GM19397 (cell line): ENCODE data around the gene NBPF19.
"Not testable (repeated sequence)": the region's sequence is repeated elsewhere in the genome, so short reads cannot be mapped to it uniquely, and the experiment has no call there.

Experiments
- ATAC-seq: cut with Tn5 transposase; IDR thresholded peaks from one replicate; pipeline ENCODE4 v1.9.1; 2021; ENCODE audit warnings: mild to moderate bottlenecking, moderate library complexity; ENCODE audit not compliant: unreplicated experiment

Gene NBPF19, protein sequence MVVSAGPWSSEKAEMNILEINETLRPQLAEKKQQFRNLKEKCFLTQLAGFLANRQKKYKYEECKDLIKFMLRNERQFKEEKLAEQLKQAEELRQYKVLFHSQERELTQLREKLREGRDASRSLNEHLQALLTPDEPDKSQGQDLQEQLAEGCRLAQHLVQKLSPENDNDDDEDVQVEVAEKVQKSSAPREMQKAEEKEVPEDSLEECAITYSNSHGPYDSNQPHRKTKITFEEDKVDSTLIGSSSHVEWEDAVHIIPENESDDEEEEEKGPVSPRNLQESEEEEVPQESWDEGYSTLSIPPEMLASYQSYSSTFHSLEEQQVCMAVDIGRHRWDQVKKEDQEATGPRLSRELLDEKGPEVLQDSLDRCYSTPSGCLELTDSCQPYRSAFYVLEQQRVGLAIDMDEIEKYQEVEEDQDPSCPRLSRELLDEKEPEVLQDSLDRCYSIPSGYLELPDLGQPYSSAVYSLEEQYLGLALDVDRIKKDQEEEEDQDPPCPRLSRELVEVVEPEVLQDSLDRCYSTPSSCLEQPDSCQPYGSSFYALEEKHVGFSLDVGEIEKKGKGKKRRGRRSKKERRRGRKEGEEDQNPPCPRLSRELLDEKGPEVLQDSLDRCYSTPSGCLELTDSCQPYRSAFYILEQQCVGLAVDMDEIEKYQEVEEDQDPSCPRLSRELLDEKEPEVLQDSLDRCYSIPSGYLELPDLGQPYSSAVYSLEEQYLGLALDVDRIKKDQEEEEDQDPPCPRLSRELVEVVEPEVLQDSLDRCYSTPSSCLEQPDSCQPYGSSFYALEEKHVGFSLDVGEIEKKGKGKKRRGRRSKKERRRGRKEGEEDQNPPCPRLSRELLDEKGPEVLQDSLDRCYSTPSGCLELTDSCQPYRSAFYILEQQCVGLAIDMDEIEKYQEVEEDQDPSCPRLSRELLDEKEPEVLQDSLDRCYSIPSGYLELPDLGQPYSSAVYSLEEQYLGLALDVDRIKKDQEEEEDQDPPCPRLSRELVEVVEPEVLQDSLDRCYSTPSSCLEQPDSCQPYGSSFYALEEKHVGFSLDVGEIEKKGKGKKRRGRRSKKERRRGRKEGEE (N-terminal part only)

DNA sequence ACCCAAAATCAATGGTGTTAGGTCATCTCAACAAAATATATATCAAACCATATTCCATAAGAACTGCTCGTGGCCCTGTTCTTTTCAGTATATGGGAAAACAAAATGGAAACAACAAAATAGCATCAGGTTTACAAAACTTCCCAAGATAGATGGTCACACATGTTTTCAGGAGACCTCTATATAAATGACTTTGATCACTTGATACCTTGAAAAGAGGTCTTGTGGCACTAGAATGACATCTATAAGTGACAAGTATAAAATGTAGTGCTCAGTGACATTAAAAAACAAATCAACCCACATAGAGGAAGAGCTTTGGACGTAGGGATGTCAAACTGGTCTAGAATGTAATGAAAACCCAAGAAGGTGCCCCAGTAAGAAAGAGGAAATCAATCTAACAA is at the start of gene NBPF19:
Gene NBPF19, plus strand, starts transcription at position 301 of the 400 bp plus-strand sequence. CDS start 888 bp downstream, outside the sequence.
- not testable (repeated sequence) for ATAC-seq

DNA sequence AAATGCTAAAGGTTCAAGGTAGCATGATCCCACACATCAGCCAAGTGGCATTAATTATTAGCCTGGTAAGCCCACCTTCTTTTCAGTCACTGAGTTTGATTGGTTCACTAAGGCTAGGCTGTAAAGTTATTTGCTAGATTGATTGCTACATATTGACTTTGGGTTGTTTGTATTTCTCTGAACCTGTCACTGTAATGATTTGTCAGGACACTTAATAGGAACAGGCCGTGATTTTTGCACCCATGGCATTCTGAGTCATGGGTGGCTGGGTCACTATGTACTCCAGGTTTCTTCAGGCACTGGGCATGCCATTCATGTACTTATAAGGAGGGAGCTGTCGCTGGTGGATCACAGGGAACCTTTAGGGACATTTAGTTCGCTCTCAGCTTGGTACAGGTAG is 46.5 kb upstream of the NBPF19 start:
- ATAC-seq, result not testable (repeated sequence)

DNA sequence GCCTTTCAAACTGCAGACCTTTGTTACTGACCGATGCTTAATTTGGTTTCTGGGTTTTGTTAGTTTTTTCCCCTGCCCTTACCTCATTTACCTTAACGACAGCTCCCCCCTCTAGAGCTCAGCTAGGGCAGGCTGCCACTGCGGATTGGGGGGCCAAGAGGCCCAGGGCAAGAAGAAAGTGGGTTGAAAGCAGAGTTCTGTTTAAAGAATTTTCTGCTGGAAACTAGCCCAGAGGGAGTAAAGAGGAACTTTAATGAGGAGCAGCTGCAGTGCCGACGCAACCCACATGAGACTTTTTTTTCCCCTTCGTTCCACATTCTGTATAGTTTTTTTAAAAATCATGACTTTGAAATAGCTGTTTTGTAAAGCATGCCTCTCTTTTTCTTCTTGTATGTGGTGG is 29.4 kb upstream of the NBPF19 start:
- not testable (repeated sequence) for ATAC-seq

DNA sequence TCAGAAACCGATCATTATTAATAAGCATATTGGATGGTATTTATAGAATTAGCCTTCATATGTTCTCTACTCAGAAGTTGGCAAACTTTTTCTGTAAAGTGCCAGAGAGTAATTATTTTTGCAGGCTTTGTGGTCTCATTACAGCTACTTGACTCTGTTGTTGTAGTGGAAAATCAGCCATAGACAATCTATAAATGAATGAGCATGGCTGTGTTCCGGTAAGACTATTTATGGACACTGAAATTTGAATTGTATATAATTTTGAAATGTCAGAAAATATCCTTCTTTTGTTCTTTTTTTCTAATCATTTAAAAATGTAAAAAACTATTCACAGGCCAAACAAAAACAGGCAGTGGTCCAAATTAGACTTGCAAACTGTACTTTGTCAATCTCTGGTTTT is 22.6 kb upstream of the NBPF19 start:
- ATAC-seq, result not testable (repeated sequence)

DNA sequence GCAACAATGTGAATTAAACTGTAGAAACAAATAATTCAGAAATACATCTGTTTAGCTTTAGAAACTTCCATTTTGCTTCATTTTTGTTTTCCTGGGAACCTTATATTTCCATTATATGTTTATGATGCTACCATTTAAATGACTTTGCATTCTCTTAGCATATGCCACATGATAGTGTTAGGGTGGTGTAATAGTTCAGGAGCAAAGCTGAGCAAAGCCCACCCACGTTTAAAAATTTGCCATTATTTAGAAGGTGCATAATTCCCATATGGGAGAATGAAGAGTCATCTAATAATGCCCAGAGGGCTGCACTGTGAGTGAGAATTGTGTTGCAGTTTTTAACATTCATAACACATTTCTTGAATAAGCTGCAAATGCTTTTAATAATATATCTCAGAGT is 22.2 kb upstream of the NBPF19 start:
- ATAC-seq, result not testable (repeated sequence)

DNA sequence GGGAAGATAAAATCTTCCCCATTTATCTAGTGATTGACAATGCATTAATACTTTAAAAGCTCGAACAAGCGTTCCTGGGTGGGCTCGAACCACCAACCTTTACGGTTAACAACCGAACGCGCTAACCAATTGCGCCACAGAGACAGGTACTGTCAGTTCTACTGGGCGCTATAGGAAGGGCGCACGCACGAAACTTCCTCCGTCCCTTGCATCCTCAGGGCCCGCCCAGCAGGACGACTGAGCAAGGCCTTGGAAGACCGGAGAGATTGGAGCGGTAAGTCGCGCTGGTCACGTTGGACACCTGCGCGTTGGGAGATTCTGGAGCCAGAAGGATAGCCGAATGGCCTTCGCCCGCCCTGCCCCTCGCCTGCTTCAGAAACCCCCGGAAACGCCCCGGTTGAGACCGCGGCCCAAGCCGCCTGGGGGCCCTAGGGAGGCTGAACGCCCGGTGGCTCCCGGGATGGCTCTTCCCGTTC is 83.5 kb downstream of the NBPF19 start:
- ATAC-seq, result not testable (repeated sequence)

DNA sequence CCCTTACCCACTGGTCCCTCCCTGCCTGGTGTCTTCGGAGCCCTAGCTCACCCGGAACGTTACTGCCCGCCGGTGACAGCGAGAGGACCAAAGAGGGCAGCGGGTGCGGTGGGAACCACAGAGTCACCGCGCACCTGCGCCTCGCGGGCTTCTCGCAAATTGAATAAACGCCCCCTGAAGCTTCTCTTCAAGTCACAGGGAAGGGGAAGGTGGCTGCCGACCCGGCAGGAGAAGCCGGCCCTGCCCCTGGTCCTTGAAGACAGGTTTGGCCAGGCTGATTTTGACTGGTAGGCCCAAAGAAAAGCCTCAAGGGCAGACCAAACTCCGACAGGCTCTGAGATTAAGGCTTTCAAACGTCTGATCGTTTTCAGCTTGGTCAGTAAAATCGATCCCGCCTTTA is 87.0 kb downstream of the NBPF19 start:
- ATAC-seq, result not testable (repeated sequence)

DNA sequence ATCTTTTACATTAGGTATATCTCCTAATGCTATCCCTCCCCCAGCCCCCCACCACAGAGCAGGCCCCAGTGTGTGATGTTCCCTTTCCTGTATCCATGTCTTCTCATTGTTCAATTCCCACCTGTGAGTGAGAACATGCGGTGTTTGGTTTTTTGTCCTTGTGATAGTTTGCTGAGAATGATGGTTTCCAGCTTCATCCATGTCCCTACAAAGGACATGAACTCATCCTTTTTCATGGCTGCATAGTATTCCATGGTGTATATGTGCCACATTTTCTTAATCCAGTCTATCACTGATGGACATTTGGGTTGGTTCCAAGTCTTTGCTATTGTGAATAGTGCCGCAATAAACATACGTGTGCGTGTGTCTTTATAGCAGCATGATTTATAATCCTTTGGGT is 90.6 kb downstream of the NBPF19 start:
- not testable (repeated sequence) for ATAC-seq

DNA sequence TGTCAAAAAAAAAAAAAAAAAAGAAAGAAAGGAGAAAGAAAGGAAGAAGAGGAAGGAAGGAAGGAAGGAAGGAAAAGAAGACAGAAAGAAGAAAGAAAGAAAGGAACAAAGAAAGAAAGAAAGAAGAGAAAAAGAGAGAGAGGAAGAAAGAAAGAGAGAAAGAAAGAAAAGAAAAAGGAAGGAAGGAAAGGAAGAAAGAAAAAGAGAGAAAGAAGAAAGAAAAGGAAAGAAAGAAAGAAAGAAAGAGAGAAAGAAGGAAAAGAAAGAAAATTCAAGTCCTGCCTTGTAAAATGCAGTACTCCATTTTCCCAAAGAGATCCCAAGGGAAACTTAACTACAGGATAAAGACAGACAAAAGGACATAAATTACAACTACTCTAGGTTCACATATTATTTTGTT is 97.9 kb downstream of the NBPF19 start:
- ATAC-seq, result not testable (repeated sequence)

DNA sequence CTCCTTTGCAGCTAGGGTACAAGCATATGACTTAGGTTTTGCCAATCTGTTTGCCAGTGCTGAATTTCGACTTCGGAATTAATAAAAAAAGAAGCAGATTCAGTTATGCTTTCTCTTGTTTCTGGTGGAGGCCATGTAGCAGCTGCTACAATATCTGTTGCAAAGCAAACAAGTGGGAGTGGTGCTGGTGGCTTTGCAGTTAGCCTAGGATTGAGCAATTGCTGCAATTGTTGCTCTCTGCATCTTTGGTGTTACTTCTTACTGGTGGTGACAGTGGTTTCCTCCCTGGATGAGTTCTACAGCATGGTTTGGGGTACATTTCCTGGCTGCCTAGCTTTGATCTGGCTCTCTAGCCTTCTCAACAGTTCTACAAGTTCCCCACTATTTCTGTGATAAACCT is 110.7 kb downstream of the NBPF19 start:
- not testable (repeated sequence) for ATAC-seq
